ENCODE data around the gene DMWD. TPM values are rescaled to one million over a fixed set of nuclear protein-coding genes. Genes with fewer than 3 reads are reported as not detected.

DMWD gene
- total RNA-seq, 2 experiments from 2014 or later: 23.5 to 26.0 TPM

DNA sequence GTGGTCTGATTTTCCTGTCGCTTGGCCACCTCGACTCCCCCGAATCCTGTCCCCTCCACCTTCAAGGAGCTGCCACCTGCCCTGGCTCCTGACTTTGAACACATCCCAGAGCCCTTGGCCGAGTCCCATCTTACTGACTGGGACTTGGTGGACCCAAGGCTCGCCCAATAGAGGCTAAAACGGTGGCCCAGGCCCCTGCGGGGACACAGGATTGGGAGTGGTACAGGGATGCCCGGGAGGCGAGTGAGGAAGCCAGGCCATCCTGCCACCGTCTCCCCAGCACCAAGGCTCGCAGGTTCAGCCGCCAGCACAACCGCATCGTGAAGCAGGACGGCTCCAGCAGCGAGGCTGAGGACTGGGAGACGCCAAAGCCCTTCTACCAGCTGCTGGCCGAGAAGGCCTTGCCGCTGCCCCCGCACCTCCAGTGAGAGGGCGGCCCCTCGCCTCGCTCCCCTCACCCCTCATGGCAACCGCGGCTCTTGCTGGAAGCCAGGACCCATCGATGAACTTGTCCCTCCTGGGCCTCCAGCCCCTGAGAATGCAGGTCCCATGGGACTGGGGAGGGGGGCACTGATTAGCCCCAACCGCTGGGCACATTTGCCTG is 28.9 kb downstream of the DMWD start:
- Mint-ChIP-seq H3K36me3 (ENCODE audit: low read depth) (no peaks in the 10 kb centered on the region), H3K4me3 (no peak overlapping the region), H3K27me3 (peaks cover 11% of the 10 kb centered on the region), H3K9me3 (no peaks in the 10 kb centered on the region), H3K27ac (no peak overlapping the region), H3K4me1 (ENCODE audit: low read depth) (peaks cover 3% of the 10 kb centered on the region)
- DNase-seq: no peak
- no peak for ATAC-seq
- TF ChIP-seq, protein P1, sequence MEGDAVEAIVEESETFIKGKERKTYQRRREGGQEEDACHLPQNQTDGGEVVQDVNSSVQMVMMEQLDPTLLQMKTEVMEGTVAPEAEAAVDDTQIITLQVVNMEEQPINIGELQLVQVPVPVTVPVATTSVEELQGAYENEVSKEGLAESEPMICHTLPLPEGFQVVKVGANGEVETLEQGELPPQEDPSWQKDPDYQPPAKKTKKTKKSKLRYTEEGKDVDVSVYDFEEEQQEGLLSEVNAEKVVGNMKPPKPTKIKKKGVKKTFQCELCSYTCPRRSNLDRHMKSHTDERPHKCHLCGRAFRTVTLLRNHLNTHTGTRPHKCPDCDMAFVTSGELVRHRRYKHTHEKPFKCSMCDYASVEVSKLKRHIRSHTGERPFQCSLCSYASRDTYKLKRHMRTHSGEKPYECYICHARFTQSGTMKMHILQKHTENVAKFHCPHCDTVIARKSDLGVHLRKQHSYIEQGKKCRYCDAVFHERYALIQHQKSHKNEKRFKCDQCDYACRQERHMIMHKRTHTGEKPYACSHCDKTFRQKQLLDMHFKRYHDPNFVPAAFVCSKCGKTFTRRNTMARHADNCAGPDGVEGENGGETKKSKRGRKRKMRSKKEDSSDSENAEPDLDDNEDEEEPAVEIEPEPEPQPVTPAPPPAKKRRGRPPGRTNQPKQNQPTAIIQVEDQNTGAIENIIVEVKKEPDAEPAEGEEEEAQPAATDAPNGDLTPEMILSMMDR (IDR thresholded peaks at IDR 0.05): no peak
- CTCF ChIA-PET: interaction anchor here (1.2 to 2.0 kb wide), 2 partner anchors 53 to 86 kb away, joined by 4 read pairs; no protein-coding TSS in a partner anchor
- POLR2A ChIA-PET: no interaction called here
- intact Hi-C loops (cut with micrococcal nuclease): no loop called here

DNA sequence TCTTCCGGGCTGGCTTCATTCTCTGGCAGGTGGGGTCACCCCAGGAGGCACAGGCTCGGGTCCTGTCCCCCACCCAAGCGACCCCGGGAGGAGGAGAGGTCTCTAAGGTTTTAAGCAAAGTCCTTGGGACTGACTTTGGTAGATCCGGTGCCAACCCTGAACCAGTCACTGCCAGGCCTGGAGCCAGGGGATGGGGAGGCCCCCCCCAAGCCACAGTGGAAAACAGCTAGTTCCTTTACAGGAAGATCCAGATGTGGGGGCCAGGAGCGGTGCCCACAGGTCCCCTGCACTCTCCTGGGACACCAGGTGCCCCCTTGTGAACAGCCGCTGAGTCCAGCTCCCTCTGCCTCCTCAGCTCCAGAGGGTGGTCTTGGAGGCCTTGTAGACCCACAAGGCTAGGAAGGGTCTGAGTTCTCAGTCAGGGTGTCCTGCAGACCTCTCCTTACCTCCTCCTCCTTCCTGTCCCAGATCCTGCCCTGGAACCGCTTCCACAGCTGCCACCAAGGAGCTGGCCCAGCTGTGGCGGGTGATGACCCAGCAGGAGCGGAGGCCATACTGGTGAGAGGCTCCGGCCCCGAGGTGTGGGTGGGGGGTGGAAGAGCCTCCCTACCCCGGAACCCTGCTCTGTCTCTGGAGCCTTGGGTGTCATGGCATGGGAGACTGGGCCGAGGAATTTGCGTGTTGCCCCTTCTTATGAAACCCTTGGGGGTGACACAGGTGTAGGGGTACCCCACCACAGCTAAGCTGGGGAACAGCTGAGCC is 29.6 kb downstream of the DMWD start:
- intact Hi-C loops (cut with micrococcal nuclease): no loop called here
- POLR2A ChIA-PET: no interaction called here
- Mint-ChIP-seq H3K4me3 (no peak overlapping the region), H3K27ac (no peak overlapping the region), H3K36me3 (ENCODE audit: low read depth) (no peaks in the 10 kb centered on the region), H3K27me3 (peaks cover 11% of the 10 kb centered on the region), H3K9me3 (no peaks in the 10 kb centered on the region), H3K4me1 (ENCODE audit: low read depth) (peaks cover 3% of the 10 kb centered on the region)
- ATAC-seq: no peak
- CTCF ChIA-PET: interaction anchor here (1.0 to 2.0 kb wide), 4 partner anchors 13 to 87 kb away, joined by 3 to 4 read pairs (median 4); partner anchors contain the start of genes QPCTL and SNRPD2
- TF ChIP-seq, protein P1 (IDR thresholded peaks at IDR 0.05): no peak
- no peak for DNase-seq

DNA sequence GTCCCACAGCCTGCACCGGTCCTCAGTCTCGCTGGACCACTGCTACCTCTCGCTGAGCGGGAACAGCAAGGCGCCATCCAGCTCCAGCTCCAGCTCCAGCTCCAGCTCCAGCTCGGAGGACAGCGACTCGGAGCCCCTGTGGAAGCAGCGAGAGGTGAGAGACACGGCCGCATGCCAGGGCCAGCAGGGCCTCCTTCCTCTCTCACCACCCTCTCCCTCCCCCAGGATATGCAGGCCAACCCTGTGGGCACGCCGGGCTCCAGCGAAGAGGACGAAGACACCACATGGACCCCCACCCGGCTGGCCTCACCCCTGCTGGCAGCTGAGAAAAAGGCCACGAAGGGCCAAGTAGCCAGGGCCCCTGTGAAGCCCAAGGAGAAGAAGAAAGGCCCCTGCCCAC is 30.9 kb downstream of the DMWD start:
- Mint-ChIP-seq H3K4me3 (no peak overlapping the region), H3K27me3 (peaks cover 9% of the 10 kb centered on the region), H3K27ac (no peak overlapping the region), H3K9me3 (no peaks in the 10 kb centered on the region), H3K36me3 (ENCODE audit: low read depth) (no peaks in the 10 kb centered on the region), H3K4me1 (ENCODE audit: low read depth) (no peaks in the 10 kb centered on the region)
- TF ChIP-seq, protein P1 (IDR thresholded peaks at IDR 0.05): no peak
- ATAC-seq (no peak), DNase-seq (no peak)
- POLR2A ChIA-PET: no interaction called here
- intact Hi-C loops (cut with micrococcal nuclease): no loop called here
- CTCF ChIA-PET: no interaction called here

DNA sequence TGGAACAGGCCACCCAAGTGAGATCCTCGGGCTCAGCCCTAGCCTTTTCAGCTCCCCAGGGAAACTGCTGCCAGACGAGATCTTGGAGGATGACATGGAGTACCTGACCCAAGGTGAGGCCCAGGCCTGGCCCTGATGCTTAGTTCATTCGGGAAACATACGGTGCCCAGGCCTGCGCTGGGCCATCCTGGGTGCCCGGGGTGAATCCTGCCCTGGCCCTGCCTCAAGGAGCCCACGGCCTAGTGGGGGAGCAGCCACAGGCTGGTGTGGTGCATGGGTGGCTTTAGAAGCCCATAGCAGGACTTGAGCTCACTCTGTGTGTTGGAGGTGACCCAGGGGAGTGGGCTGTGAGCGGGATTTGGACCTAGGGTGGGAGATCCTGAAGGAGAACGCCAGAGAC is 33.7 kb downstream of the DMWD start:
- ATAC-seq (no peak), DNase-seq (no peak)
- H3K9me3 Mint-ChIP-seq: no peaks in the 10 kb centered on the region
- H3K27ac Mint-ChIP-seq: no peak overlapping the region
- TF ChIP-seq, protein P1 (IDR thresholded peaks at IDR 0.05): no peak
- no peak overlapping the region for H3K4me3 Mint-ChIP-seq
- CTCF ChIA-PET: interaction anchor here (1.2 to 4.9 kb wide), 2 partner anchors 10 to 58 kb away, joined by 3 to 19 read pairs; partner anchors contain the start of gene SIX5
- intact Hi-C loops (cut with micrococcal nuclease): no loop called here
- POLR2A ChIA-PET: interaction anchor here (0.8 kb wide), 1 partner anchor 25 kb away, joined by 3 read pairs; no protein-coding TSS in a partner anchor
- no peaks in the 10 kb centered on the region for H3K36me3 Mint-ChIP-seq (ENCODE audit: low read depth)
- peaks cover 2% of the 10 kb centered on the region for H3K27me3 Mint-ChIP-seq
- H3K4me1 Mint-ChIP-seq (ENCODE audit: low read depth): no peaks in the 10 kb centered on the region

DNA sequence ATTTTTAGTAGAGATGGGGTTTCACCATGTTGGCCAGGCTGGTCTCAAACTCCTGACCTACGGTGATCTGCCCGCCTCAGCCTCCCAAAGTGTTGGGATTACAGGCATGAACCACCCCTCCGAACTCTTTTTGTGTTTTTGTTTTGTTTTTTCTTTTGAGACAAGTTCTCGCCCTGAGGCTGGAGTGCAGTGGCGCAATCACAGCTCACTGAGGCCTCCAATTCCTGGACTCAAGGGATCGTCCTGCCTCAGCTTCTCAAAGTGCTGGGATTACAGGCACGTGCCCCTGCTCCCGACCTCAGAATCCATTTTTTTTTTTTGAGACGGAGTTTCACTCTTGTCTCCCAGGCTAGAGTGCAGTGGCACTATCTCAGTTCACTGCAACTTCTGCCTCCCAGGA is 35.0 kb downstream of the DMWD start:
- ChIA-PET POLR2A (no interaction called here), CTCF (interaction anchor here (0.6 to 4.9 kb wide), 3 partner anchors 11 to 72 kb away, joined by 3 to 19 read pairs (median 3); partner anchors contain the start of gene SIX5)
- no peak for DNase-seq
- no peak overlapping the region for H3K27ac Mint-ChIP-seq
- no peaks in the 10 kb centered on the region for H3K27me3 Mint-ChIP-seq
- H3K4me3 Mint-ChIP-seq: no peak overlapping the region
- ATAC-seq: no peak
- no peaks in the 10 kb centered on the region for H3K4me1 Mint-ChIP-seq (ENCODE audit: low read depth)
- H3K9me3 Mint-ChIP-seq: no peaks in the 10 kb centered on the region
- H3K36me3 Mint-ChIP-seq (ENCODE audit: low read depth): no peaks in the 10 kb centered on the region
- intact Hi-C loops (cut with micrococcal nuclease): no loop called here
- TF ChIP-seq, protein P1 (IDR thresholded peaks at IDR 0.05): no peak

Measured in activated CD8-positive, alpha-beta T cell treated with anti-CD3 and anti-CD28 coated beads for 36 hours (primary cell).